Measurements from ENCODE around the gene DMPK. TPM values are rescaled to one million over a fixed set of nuclear protein-coding genes. Genes with fewer than 3 reads are reported as not detected.

DMPK gene
- total and polyA plus RNA-seq, 9 of the 15 experiments (the other 6 are each of a cell fraction or from before 2014, with no cell fraction given), result 0.24 to 31.3 (median 7.3) TPM

DNA sequence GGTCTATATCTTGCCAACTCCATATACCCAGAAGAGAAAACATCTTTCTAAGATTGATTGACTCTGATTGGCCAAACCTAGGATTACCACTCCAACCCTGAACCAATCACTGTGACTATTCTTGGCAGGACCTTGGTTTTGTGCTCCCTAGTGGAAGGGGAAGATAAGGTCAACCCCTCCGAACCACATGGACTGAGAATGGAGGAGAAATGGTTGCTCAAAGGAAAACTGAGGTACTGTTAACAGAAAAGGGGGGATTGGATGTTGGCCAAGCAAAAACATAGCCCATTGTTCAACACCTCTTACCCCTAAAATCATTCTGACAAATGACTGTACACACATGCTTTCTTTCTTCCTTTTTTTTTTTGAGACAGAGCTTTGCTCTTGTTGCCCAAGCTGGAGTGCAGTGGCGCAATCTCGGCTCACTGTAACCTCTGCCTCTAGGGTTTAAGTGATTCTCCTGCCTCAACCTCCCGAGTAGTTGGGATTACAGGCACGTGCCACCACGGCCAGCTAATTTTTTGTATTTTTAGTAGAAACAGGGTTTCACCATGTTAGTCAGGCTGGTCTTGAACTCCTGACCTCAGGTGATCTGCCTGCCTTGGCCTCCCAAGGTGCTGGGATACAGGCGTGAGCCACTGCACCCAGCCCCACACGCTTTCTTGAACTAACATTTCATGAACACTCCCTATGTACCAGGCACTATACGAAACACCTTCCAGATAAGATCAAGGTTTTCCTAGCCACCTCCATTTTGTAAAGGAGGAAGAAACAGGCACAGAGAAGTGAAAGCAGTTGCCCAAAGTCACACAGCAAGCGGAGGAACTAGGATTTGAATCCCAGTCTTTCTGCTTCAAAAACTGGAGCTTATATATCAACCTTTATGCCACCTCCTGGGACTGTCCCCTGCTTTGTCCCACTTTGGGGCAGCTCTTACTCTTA lies 42.5 kb downstream of the DMPK start (continued):
- TF ChIP-seq ZNF133 (CRISPR knock-in tag; IDR thresholded peaks at IDR 0.05) (no peak), MXI1 (IDR thresholded peaks at IDR 0.05; ENCODE audit: low read depth, low read length) (no peak), ZSCAN32 (CRISPR knock-in tag; IDR thresholded peaks at IDR 0.05) (no peak), SRSF9 (IDR thresholded peaks at IDR 0.05; ENCODE audit: borderline replicate concordance, low read depth, low read length) (no peak), ETV5 (CRISPR knock-in tag; IDR thresholded peaks at IDR 0.05; ENCODE audit: low read depth) (no peak), ZNF668 (CRISPR knock-in tag; IDR thresholded peaks at IDR 0.05) (0 out of 2 replicates have a peak, but pooled peaks have one; percentile 36), TBP (optimal IDR thresholded peaks at IDR 0.05; ENCODE audit: low read depth, low read length) (peak; percentile 79)
- TF ChIP-seq, protein P1, sequence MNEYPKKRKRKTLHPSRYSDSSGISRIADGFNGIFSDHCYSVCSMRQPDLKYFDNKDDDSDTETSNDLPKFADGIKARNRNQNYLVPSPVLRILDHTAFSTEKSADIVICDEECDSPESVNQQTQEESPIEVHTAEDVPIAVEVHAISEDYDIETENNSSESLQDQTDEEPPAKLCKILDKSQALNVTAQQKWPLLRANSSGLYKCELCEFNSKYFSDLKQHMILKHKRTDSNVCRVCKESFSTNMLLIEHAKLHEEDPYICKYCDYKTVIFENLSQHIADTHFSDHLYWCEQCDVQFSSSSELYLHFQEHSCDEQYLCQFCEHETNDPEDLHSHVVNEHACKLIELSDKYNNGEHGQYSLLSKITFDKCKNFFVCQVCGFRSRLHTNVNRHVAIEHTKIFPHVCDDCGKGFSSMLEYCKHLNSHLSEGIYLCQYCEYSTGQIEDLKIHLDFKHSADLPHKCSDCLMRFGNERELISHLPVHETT (CRISPR knock-in tag; conservative IDR thresholded peaks at IDR 0.05 in 1 of 2, IDR thresholded peaks at IDR 0.05 in 1 of 2), result peak in 1 of 2 experiments; percentile 84; a peak in 2 of 4 replicates
- TF ChIP-seq, protein P2, sequence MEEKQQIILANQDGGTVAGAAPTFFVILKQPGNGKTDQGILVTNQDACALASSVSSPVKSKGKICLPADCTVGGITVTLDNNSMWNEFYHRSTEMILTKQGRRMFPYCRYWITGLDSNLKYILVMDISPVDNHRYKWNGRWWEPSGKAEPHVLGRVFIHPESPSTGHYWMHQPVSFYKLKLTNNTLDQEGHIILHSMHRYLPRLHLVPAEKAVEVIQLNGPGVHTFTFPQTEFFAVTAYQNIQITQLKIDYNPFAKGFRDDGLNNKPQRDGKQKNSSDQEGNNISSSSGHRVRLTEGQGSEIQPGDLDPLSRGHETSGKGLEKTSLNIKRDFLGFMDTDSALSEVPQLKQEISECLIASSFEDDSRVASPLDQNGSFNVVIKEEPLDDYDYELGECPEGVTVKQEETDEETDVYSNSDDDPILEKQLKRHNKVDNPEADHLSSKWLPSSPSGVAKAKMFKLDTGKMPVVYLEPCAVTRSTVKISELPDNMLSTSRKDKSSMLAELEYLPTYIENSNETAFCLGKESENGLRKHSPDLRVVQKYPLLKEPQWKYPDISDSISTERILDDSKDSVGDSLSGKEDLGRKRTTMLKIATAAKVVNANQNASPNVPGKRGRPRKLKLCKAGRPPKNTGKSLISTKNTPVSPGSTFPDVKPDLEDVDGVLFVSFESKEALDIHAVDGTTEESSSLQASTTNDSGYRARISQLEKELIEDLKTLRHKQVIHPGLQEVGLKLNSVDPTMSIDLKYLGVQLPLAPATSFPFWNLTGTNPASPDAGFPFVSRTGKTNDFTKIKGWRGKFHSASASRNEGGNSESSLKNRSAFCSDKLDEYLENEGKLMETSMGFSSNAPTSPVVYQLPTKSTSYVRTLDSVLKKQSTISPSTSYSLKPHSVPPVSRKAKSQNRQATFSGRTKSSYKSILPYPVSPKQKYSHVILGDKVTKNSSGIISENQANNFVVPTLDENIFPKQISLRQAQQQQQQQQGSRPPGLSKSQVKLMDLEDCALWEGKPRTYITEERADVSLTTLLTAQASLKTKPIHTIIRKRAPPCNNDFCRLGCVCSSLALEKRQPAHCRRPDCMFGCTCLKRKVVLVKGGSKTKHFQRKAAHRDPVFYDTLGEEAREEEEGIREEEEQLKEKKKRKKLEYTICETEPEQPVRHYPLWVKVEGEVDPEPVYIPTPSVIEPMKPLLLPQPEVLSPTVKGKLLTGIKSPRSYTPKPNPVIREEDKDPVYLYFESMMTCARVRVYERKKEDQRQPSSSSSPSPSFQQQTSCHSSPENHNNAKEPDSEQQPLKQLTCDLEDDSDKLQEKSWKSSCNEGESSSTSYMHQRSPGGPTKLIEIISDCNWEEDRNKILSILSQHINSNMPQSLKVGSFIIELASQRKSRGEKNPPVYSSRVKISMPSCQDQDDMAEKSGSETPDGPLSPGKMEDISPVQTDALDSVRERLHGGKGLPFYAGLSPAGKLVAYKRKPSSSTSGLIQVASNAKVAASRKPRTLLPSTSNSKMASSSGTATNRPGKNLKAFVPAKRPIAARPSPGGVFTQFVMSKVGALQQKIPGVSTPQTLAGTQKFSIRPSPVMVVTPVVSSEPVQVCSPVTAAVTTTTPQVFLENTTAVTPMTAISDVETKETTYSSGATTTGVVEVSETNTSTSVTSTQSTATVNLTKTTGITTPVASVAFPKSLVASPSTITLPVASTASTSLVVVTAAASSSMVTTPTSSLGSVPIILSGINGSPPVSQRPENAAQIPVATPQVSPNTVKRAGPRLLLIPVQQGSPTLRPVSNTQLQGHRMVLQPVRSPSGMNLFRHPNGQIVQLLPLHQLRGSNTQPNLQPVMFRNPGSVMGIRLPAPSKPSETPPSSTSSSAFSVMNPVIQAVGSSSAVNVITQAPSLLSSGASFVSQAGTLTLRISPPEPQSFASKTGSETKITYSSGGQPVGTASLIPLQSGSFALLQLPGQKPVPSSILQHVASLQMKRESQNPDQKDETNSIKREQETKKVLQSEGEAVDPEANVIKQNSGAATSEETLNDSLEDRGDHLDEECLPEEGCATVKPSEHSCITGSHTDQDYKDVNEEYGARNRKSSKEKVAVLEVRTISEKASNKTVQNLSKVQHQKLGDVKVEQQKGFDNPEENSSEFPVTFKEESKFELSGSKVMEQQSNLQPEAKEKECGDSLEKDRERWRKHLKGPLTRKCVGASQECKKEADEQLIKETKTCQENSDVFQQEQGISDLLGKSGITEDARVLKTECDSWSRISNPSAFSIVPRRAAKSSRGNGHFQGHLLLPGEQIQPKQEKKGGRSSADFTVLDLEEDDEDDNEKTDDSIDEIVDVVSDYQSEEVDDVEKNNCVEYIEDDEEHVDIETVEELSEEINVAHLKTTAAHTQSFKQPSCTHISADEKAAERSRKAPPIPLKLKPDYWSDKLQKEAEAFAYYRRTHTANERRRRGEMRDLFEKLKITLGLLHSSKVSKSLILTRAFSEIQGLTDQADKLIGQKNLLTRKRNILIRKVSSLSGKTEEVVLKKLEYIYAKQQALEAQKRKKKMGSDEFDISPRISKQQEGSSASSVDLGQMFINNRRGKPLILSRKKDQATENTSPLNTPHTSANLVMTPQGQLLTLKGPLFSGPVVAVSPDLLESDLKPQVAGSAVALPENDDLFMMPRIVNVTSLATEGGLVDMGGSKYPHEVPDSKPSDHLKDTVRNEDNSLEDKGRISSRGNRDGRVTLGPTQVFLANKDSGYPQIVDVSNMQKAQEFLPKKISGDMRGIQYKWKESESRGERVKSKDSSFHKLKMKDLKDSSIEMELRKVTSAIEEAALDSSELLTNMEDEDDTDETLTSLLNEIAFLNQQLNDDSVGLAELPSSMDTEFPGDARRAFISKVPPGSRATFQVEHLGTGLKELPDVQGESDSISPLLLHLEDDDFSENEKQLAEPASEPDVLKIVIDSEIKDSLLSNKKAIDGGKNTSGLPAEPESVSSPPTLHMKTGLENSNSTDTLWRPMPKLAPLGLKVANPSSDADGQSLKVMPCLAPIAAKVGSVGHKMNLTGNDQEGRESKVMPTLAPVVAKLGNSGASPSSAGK (IDR thresholded peaks at IDR 0.05), result peak; percentile 89
- TF ChIP-seq, protein P3, sequence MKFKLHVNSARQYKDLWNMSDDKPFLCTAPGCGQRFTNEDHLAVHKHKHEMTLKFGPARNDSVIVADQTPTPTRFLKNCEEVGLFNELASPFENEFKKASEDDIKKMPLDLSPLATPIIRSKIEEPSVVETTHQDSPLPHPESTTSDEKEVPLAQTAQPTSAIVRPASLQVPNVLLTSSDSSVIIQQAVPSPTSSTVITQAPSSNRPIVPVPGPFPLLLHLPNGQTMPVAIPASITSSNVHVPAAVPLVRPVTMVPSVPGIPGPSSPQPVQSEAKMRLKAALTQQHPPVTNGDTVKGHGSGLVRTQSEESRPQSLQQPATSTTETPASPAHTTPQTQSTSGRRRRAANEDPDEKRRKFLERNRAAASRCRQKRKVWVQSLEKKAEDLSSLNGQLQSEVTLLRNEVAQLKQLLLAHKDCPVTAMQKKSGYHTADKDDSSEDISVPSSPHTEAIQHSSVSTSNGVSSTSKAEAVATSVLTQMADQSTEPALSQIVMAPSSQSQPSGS (CRISPR knock-in tag; IDR thresholded peaks at IDR 0.05), result no peak

Measured in K562 (cell line).